Calu3 (cell line): Measurements from ENCODE around the gene KLHL34. TPM values are rescaled to one million over a fixed set of nuclear protein-coding genes. Genes with fewer than 3 reads are reported as not detected.

Source experiments
- BruUV-seq: library from RNA; stranded (reverse); fragments of 400-500 nt; replicated peaks from 2 replicates; lab custom pipeline; 2021; lab: Mats Ljungman, UMichigan
- CTCF ChIA-PET: fragments of 300-600 bp; sonication (Branson Sonifier 250); formaldehyde crosslinking; loops from one replicate; lab custom pipeline; 2022; ENCODE audit warnings: antibody characterized with exemption; lab: Charles Lee
- DNase-seq: peaks from one replicate; pipeline ENCODE4 v3.0.0; 2022
- H3K27ac Mint-ChIP-seq: one replicate; pipeline ENCODE4 v1.8.0; 2022; ENCODE audit warnings: mixed read lengths; ENCODE audit not compliant: unreplicated experiment
- H3K27me3 Mint-ChIP-seq: one replicate; pipeline ENCODE4 v1.8.0; 2022; ENCODE audit warnings: mixed read lengths; ENCODE audit not compliant: unreplicated experiment
- H3K36me3 Mint-ChIP-seq: one replicate; pipeline ENCODE4 v1.8.0; 2022; ENCODE audit warnings: mild to moderate bottlenecking, moderate library complexity, mixed read lengths; ENCODE audit not compliant: insufficient read depth, unreplicated experiment
- H3K4me1 Mint-ChIP-seq: one replicate; pipeline ENCODE4 v1.8.0; 2022; ENCODE audit warnings: mild to moderate bottlenecking, low read depth, mixed read lengths; ENCODE audit not compliant: unreplicated experiment
- H3K4me3 Mint-ChIP-seq: one replicate; pipeline ENCODE4 v1.8.0; 2022; ENCODE audit warnings: mild to moderate bottlenecking, low read depth, moderate library complexity, mixed read lengths; ENCODE audit not compliant: unreplicated experiment
- H3K9me3 Mint-ChIP-seq: one replicate; pipeline ENCODE4 v1.8.0; 2022; ENCODE audit warnings: low read depth, mixed read lengths; ENCODE audit not compliant: unreplicated experiment
- intact Hi-C: fragments of 100-400 bp; cut with micrococcal nuclease; formaldehyde crosslinking; loops from one replicate; pipeline ENCODE4 v1.10.0; 2022; ENCODE audit not compliant: unreplicated experiment
- total RNA-seq: library from RNA; stranded (reverse); gene quantifications from 2 replicates; pipeline ENCODE4 v1.2.3, GENCODE V29; 2022
- TF ChIP-seq, protein P1 (sequence below): fragments of 200-600 bp; IDR thresholded peaks from one replicate; pipeline ENCODE4 v1.8.0; 2022; ENCODE audit warnings: antibody characterized with exemption; ENCODE audit not compliant: unreplicated experiment

The KLHL34 gene
- total RNA-seq, 1 experiment from 2014 or later: 0.12 TPM

- TF ChIP-seq, protein P1, sequence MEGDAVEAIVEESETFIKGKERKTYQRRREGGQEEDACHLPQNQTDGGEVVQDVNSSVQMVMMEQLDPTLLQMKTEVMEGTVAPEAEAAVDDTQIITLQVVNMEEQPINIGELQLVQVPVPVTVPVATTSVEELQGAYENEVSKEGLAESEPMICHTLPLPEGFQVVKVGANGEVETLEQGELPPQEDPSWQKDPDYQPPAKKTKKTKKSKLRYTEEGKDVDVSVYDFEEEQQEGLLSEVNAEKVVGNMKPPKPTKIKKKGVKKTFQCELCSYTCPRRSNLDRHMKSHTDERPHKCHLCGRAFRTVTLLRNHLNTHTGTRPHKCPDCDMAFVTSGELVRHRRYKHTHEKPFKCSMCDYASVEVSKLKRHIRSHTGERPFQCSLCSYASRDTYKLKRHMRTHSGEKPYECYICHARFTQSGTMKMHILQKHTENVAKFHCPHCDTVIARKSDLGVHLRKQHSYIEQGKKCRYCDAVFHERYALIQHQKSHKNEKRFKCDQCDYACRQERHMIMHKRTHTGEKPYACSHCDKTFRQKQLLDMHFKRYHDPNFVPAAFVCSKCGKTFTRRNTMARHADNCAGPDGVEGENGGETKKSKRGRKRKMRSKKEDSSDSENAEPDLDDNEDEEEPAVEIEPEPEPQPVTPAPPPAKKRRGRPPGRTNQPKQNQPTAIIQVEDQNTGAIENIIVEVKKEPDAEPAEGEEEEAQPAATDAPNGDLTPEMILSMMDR: no peak
- Mint-ChIP-seq H3K27ac (no peak overlapping the region), H3K9me3 (no peaks in the 10 kb centered on the region), H3K36me3 (no peaks in the 10 kb centered on the region), H3K4me1 (no peaks in the 10 kb centered on the region), H3K4me3 (no peak overlapping the region), H3K27me3 (no peaks in the 10 kb centered on the region)
- no peak for DNase-seq
- intact Hi-C loops: no loop called here
- BruUV-seq: no TSS peak
- CTCF ChIA-PET: no interaction called here
Observed at GRCh38 chrX:21638311-21638710, 19.8 kb downstream of the KLHL34 start.

GRCh38 chrX:21632027-21632426 is 26.1 kb downstream of the KLHL34 start:
- DNase-seq: no peak
- H3K9me3 Mint-ChIP-seq: peaks cover 5% of the 10 kb centered on the region
- H3K4me1 Mint-ChIP-seq: no peaks in the 10 kb centered on the region
- TF ChIP-seq, protein P1: no peak
- no peak overlapping the region for H3K27ac Mint-ChIP-seq
- no peak overlapping the region for H3K4me3 Mint-ChIP-seq
- CTCF ChIA-PET: interaction anchor here (0.6 kb wide), 1 partner anchor 64 kb away, joined by 4 read pairs; no protein-coding TSS in a partner anchor
- intact Hi-C loops: no loop called here
- H3K36me3 Mint-ChIP-seq: no peaks in the 10 kb centered on the region
- no peaks in the 10 kb centered on the region for H3K27me3 Mint-ChIP-seq
- no TSS peak for BruUV-seq

GRCh38 chrX:21623778-21624501 is 34.2 kb downstream of the KLHL34 start:
- no peaks in the 10 kb centered on the region for H3K36me3 Mint-ChIP-seq
- CTCF ChIA-PET: no interaction called here
- TF ChIP-seq, protein P1: no peak
- H3K9me3 Mint-ChIP-seq: peaks cover 3% of the 10 kb centered on the region
- no peak overlapping the region for H3K27ac Mint-ChIP-seq
- H3K27me3 Mint-ChIP-seq: no peaks in the 10 kb centered on the region
- DNase-seq: no peak
- H3K4me3 Mint-ChIP-seq: no peak overlapping the region
- no TSS peak for BruUV-seq
- no peaks in the 10 kb centered on the region for H3K4me1 Mint-ChIP-seq
- intact Hi-C loops: no loop called here

DNA sequence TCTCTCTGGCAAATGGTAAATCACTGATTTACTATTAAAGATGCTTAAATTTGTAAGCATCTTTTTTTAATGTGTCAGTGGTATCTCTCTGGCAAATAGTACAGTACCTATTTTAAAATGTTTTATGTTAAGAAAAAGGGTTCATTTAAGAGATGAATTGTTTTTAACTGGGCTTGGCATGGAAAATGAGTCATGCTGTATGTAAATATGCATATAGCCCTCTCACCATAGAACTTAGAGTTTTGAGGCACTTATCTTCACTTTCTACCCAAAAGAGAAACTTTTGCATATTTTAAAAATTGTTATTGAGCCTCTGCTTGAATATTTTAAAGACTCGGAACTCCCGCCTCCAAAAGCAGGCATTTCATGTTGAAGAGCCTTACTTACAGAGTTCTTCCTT is 37.9 kb downstream of the KLHL34 start:
- H3K4me3 Mint-ChIP-seq: no peak overlapping the region
- no peaks in the 10 kb centered on the region for H3K27me3 Mint-ChIP-seq
- BruUV-seq: no TSS peak
- intact Hi-C loops: no loop called here
- CTCF ChIA-PET: no interaction called here
- TF ChIP-seq, protein P1: no peak
- no peaks in the 10 kb centered on the region for H3K36me3 Mint-ChIP-seq
- no peak for DNase-seq
- H3K9me3 Mint-ChIP-seq: no peaks in the 10 kb centered on the region
- H3K4me1 Mint-ChIP-seq: no peaks in the 10 kb centered on the region
- H3K27ac Mint-ChIP-seq: no peak overlapping the region
